T-helper 1 cell treated with Interleukin-12 subunit alpha and Interleukin-12 subunit beta and Interleukin-4 antibody, amounts not matched to agents 30 μg/mL and 1 μg/mL, for 36 hours (primary cell): ENCODE measurements around the gene DBT.
"Not testable (repeated sequence)": the region's sequence is repeated elsewhere in the genome, so short reads cannot be mapped to it uniquely, and the experiment has no call there.

Source experiments
- H3K27ac Mint-ChIP-seq: one replicate; pipeline ENCODE4 v1.8.0; 2021; ENCODE audit warnings: mild to moderate bottlenecking, mixed read lengths
- H3K27me3 Mint-ChIP-seq: one replicate; pipeline ENCODE4 v1.8.0; 2021; ENCODE audit warnings: low read depth, mixed read lengths
- H3K36me3 Mint-ChIP-seq: one replicate; pipeline ENCODE4 v1.8.0; 2021; ENCODE audit warnings: low read depth, mixed read lengths
- H3K4me1 Mint-ChIP-seq: one replicate; pipeline ENCODE4 v1.8.0; 2021; ENCODE audit warnings: low read depth, mixed read lengths
- H3K4me3 Mint-ChIP-seq: one replicate; pipeline ENCODE4 v1.8.0; 2021; ENCODE audit warnings: mild to moderate bottlenecking, moderate library complexity, mixed read lengths
- H3K9me3 Mint-ChIP-seq: one replicate; pipeline ENCODE4 v1.8.0; 2021; ENCODE audit warnings: mixed read lengths

Gene DBT

GRCh38 chr1:100249537-100250257, at the start of gene DBT:
Gene DBT (minus strand): TSS chr1:100249834. CDS start chr1:100249820, 14 bp downstream.
- no peaks in the 10 kb centered on the region for H3K36me3 Mint-ChIP-seq

DNA sequence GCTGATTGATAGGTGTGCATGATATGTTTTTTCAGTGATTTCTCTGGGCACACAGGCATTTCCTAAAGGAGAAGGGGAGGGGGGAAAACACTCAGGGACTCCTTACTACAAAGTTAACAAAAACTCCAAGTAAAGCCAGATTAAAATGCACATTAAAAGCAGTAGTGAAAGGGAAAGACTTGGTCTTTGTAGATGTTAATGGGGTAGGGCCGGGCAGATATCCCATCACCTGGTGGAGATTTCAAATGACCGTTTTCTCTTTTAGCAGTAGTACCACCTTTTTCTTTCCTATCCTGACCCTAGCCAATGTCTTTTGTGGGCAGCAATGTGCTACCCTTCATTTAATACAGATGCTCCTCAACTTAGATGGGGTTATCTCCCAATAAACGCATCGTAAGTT, 48.9 kb upstream of the DBT start:
- Mint-ChIP-seq H3K27me3 (no peaks in the 10 kb centered on the region), H3K4me1 (peaks cover 2% of the 10 kb centered on the region), H3K36me3 (peaks cover 13% of the 10 kb centered on the region), H3K27ac (no peak overlapping the region), H3K9me3 (peaks cover 4% of the 10 kb centered on the region), H3K4me3 (no peak overlapping the region)

More at GRCh38 chr1:100249537-100250257, at the start of gene DBT:
- Mint-ChIP-seq H3K27me3 (peaks cover 11% of the 10 kb centered on the region), H3K27ac (no peak within 1 kb of the TSS), H3K4me1 (peaks cover 9% of the 10 kb centered on the region), H3K4me3 (no peak within 1 kb of the TSS), H3K9me3 (no peaks in the 10 kb centered on the region)

- not testable (repeated sequence) for H3K4me1 Mint-ChIP-seq, H3K4me3 Mint-ChIP-seq, H3K27ac Mint-ChIP-seq, H3K9me3 Mint-ChIP-seq, H3K27me3 Mint-ChIP-seq
- H3K36me3 Mint-ChIP-seq = peaks cover 23% of the 10 kb centered on the region
Measured at GRCh38 chr1:100296997-100297396, 47.4 kb upstream of the DBT start.

DNA sequence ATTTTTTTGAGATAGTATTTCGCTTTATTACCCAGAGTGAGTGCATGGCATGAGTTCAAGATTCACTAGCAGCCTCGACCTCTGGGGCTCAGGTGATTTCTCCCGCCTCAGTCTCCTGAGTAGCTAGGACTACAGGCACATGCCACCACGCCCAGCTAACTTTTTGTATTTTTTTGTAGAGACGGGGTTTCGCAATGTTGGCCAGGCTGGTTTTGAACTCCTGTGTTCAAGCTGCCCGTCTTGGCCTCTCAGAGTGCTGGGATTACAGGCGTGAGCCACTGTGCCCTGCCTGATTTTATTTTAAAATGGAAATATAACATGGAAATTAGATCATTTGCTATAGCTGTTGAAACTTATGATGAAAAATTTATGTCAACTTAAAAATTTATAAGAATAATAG, 46.5 kb upstream of the DBT start:
- H3K9me3 Mint-ChIP-seq = peaks cover 4% of the 10 kb centered on the region
- H3K4me3 Mint-ChIP-seq = no peak overlapping the region
- H3K4me1 Mint-ChIP-seq = peaks cover 2% of the 10 kb centered on the region
- H3K27ac Mint-ChIP-seq = no peak overlapping the region
- peaks cover 25% of the 10 kb centered on the region for H3K36me3 Mint-ChIP-seq
- no peaks in the 10 kb centered on the region for H3K27me3 Mint-ChIP-seq

DNA sequence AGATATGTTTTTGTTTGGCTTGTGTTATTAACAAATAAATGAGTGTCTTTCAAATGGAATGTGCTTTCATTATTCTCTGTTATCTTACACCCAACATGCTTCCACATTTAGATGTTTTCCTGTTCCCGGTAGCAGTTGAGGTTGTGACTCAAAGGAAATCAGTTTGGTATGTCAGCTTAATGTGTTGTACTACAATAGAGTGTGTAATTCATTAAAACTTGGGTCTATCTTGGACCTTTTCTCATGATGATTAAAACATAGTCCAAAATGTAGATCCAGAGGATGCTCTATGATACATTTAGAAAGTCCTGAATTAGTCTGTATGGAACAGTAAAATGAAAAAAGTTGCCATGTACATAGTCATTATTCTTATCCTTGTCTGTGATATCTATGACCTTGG, 43.1 kb upstream of the DBT start:
- Mint-ChIP-seq H3K4me1 (no peaks in the 10 kb centered on the region), H3K27ac (no peak overlapping the region), H3K27me3 (no peaks in the 10 kb centered on the region), H3K9me3 (peaks cover 4% of the 10 kb centered on the region), H3K36me3 (peaks cover 23% of the 10 kb centered on the region), H3K4me3 (no peak overlapping the region)

GRCh38 chr1:100290291-100290690, 40.7 kb upstream of the DBT start:
- no peaks in the 10 kb centered on the region for H3K9me3 Mint-ChIP-seq
- peaks cover 27% of the 10 kb centered on the region for H3K36me3 Mint-ChIP-seq
- H3K27ac Mint-ChIP-seq = no peak overlapping the region
- H3K27me3 Mint-ChIP-seq = no peaks in the 10 kb centered on the region
- peaks cover 2% of the 10 kb centered on the region for H3K4me1 Mint-ChIP-seq
- H3K4me3 Mint-ChIP-seq = no peak overlapping the region

GRCh38 chr1:100287162-100287561, 37.5 kb upstream of the DBT start:
- Mint-ChIP-seq H3K4me1 (peaks cover 2% of the 10 kb centered on the region), H3K27ac (no peak overlapping the region), H3K36me3 (peaks cover 21% of the 10 kb centered on the region), H3K9me3 (no peaks in the 10 kb centered on the region), H3K4me3 (no peak overlapping the region), H3K27me3 (no peaks in the 10 kb centered on the region)

DNA sequence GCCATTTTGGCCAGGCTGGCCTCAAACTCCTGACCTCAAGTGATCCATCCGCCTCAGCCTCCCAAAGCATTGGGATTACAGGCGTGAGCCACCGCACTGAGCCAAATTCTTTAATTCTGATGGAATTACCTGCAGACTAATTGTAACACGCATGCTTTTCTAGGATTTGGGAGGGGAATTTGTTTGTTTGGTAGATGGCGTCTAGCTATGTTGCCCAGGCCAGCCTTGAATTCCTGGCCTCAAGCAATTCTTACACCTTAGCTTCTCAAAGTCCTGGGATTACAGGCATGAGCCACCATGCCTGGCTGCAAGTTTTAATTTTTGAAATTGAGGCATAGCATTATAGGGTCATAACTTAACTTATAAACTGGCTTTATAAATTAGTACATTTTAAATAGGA, 35.0 kb upstream of the DBT start:
- Mint-ChIP-seq H3K4me3 (no peak overlapping the region), H3K27ac (no peak overlapping the region), H3K4me1 (peaks cover 5% of the 10 kb centered on the region), H3K36me3 (peaks cover 29% of the 10 kb centered on the region), H3K27me3 (no peaks in the 10 kb centered on the region), H3K9me3 (no peaks in the 10 kb centered on the region)

DNA sequence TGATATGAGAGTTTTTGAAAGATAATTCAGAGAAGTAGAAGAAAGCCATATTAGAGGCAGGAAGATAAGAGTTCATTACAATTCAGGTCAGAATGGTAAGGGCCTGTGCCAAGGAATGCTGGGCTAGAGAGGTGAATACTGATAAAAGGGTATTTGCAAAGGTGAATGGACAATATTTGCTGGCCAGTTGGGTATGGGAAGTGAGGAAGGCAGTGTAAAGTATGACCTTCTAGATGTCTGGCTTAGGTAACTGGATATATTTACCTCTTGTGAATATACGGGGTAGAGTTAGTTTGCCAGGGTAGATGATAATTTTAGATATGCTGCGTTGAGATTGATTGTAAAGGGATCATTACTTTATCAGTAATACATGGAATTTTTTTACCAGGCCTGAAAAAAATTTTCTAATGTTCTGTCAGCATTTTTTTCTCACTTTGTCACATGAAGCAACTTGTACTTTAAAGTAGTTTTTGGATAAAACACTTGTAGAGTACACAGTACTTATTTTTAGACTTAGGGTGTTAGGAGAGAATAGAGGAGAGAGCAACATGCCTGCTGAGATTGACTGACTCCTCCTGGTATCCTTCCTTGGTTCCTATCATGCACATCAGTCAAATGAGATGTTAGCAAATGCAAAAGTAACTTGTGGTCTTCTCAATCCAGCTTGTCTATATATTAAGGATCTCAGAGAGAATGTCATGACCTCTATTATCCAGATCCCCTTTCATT, 30.5 kb upstream of the DBT start:
- H3K4me3 Mint-ChIP-seq = no peak overlapping the region
- peaks cover 47% of the 10 kb centered on the region for H3K36me3 Mint-ChIP-seq
- no peaks in the 10 kb centered on the region for H3K27me3 Mint-ChIP-seq
- no peak overlapping the region for H3K27ac Mint-ChIP-seq
- no peaks in the 10 kb centered on the region for H3K9me3 Mint-ChIP-seq
- H3K4me1 Mint-ChIP-seq = peaks cover 20% of the 10 kb centered on the region

DNA sequence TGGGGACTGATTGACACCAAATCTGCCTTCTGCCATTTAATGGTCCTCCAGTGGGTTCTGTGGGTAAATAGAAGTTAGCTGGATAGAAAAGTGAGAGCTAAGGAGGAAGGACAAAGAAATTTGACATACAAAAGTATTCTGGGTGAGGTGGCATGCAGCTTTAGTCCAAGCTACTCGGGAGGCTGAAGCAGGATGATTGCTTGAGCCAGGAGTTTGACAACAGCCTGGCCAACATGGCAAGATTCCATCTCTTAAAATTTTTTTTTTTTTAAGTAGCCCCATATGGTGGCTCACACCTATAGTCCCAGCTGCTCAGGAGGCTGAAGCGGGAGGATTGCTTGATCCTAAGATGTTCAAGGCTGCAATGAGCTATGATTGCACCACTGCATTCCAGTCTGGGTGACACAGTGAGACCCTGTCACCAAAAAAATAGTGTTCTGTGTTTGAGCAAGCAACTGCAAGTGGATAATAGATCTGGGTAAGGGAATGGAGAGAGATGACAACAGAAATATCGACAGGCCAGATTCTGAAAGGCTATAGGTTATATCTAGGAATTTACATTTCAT, 29.8 kb upstream of the DBT start:
- no peaks in the 10 kb centered on the region for H3K27me3 Mint-ChIP-seq
- peaks cover 52% of the 10 kb centered on the region for H3K36me3 Mint-ChIP-seq
- no peak overlapping the region for H3K4me3 Mint-ChIP-seq
- H3K9me3 Mint-ChIP-seq = no peaks in the 10 kb centered on the region
- H3K27ac Mint-ChIP-seq = no peak overlapping the region
- H3K4me1 Mint-ChIP-seq = peaks cover 20% of the 10 kb centered on the region

GRCh38 chr1:100277866-100278265, 28.2 kb upstream of the DBT start:
- H3K36me3 Mint-ChIP-seq = peaks cover 56% of the 10 kb centered on the region
- no peak overlapping the region for H3K4me3 Mint-ChIP-seq
- peaks cover 24% of the 10 kb centered on the region for H3K4me1 Mint-ChIP-seq
- no peak overlapping the region for H3K27ac Mint-ChIP-seq
- no peaks in the 10 kb centered on the region for H3K27me3 Mint-ChIP-seq
- H3K9me3 Mint-ChIP-seq = no peaks in the 10 kb centered on the region

- Mint-ChIP-seq H3K27ac (peak overlapping the region; percentile 23), H3K36me3 (peaks cover 48% of the 10 kb centered on the region), H3K4me1 (peaks cover 32% of the 10 kb centered on the region), H3K4me3 (peak overlapping the region; percentile 100), H3K9me3 (no peaks in the 10 kb centered on the region), H3K27me3 (no peaks in the 10 kb centered on the region)
Measured at GRCh38 chr1:100268202-100268601, 18.6 kb upstream of the DBT start.

- Mint-ChIP-seq H3K36me3 (peaks cover 52% of the 10 kb centered on the region), H3K27me3 (no peaks in the 10 kb centered on the region), H3K4me3 (peak overlapping the region; percentile 100), H3K9me3 (no peaks in the 10 kb centered on the region), H3K27ac (peak overlapping the region; percentile 21), H3K4me1 (peaks cover 32% of the 10 kb centered on the region)
Measured at GRCh38 chr1:100267284-100267683, 17.6 kb upstream of the DBT start.

DNA sequence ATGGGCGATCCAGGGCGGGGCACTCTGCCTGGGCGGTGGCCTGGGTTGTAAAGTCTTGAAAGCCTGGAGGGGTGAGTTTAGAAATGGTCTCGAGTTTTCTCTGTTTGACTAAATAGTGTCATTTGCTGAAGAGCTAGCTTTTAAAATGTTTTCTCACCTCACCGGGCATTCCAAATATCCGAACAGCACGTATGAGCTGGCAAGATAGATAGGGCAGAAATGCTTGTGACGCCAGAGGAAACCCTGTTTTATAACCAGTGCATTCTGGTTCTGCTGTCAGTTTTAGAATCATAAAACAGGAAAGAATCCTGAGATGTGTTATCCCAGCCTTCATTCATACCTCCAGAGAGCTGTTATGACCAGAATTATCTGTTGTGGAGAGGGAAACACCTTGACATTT, 17.1 kb upstream of the DBT start:
- Mint-ChIP-seq H3K4me3 (peak overlapping the region; percentile 100), H3K36me3 (peaks cover 50% of the 10 kb centered on the region), H3K4me1 (peaks cover 31% of the 10 kb centered on the region), H3K27ac (peak overlapping the region; percentile 100), H3K27me3 (peaks cover 2% of the 10 kb centered on the region), H3K9me3 (peaks cover 2% of the 10 kb centered on the region)
